ENCODE results near the gene LIAS.
A peak's percentile ranks its signal among the peaks of the same experiment; 100 is the strongest.
"Not testable (repeated sequence)": the region's sequence is repeated elsewhere in the genome, so short reads cannot be mapped to it uniquely, and the experiment has no call there.

The LIAS gene

GRCh38 chr4:39458505-39459300 is at the start of gene LIAS, which contains the start of gene RPL9:
TSS of gene LIAS (plus strand) at chr4:39459056. CDS start at chr4:39459118, 62 bp downstream.
TSS of gene RPL9 (minus strand) at chr4:39458922. CDS start at chr4:39458439, 483 bp downstream.
- DNase-seq: peak; percentile 94

- no peak for DNase-seq
Measured at GRCh38 chr4:39410415-39410814, 48.4 kb upstream of the LIAS start.

- not testable (repeated sequence) for DNase-seq
Measured at GRCh38 chr4:39411561-39411960, 47.3 kb upstream of the LIAS start.

DNA sequence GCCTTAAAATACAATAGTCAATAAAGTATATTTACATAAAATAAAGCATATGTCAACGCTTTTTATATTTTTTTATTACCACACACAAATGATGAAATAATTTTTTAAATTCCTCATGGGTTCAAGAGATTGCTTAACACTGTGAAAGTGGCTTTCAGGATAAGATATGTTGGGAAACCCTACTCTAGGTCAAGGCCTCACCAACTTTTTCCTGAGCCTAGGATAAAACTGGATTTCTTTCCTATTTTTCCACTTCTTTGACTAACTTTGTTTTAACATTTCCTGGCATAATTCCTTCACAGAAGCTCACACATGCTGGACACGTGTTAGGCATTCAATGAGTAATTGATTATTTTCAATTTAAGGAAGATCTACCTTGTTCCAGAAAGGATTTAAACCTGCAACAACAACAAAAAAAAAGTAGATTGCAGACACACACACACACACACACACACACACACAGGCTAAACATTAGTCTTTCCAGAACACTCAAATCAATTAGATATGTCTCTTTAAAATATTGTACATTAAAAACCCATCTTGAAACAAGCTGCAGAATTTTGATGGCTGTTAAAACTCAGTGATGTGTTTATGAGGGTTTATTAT is 43.1 kb upstream of the LIAS start:
- no peak for DNase-seq

DNA sequence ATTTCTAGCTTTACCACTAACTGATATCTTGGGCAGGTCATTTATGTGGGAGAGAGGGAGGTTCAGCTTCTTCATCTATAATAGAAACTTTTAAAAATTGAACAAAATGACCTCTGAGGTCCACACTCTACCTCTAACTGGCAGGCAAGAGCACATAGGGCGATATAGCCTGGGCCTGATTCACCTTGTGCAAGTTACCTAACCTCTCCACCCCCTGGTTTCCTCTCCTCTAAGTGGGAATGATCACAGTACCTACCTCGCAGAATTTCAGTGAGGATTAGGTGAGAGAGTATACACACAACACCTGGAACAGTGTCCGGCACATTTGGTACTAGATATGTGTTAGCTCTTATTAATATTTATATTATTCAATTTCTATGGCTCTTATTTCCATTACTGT is 36.6 kb upstream of the LIAS start:
- DNase-seq: no peak

- DNase-seq: not testable (repeated sequence)
Measured at GRCh38 chr4:39425297-39425696, 33.6 kb upstream of the LIAS start.

- DNase-seq: no peak
Measured at GRCh38 chr4:39426728-39427127, 32.1 kb upstream of the LIAS start.

GRCh38 chr4:39427520-39428114 is 31.2 kb upstream of the LIAS start:
- no peak for DNase-seq

DNA sequence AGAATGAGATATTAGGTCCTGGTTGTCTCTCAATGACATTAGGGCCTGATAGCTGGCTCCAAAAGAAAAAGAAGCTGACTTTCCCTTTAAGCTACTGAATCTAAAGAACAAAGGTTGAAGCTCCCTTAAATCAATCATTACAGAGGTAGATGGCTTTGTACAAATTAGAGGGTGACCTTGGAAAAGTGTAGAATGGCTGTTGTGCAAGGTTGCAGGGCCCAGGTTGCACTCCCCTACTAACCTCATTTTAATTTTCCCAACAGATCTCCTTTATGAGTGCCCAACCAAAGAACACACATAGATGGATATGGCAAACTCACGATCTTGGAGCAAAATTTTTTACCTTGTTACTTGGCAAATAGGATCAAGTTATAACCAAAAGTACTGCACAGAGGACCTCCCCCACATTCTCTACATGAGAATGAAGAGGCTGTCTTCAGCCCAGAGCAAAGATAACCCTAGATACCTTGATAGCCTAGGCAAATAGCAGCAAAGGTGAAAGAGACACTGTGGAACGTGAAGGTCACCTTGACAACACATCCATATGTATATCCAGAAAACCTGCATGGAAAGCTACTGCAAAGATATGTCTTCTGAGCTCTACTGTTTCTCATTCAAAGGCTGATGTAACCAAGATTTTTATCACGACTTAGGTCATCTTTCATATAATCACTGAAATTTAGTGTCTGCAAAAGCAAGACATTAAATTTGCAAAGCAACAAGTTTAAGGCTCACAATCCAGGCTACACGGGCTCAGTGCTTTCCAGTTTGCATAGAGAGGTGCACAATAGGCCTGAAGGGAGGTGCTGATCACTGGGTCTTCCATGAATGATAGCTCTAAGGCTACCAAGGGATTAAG is 29.2 kb upstream of the LIAS start:
- no peak for DNase-seq

GRCh38 chr4:39433878-39434492 is 24.9 kb upstream of the LIAS start:
- DNase-seq: no peak

GRCh38 chr4:39435659-39436563 is 22.9 kb upstream of the LIAS start:
- no peak for DNase-seq

- DNase-seq: no peak
Measured at GRCh38 chr4:39441593-39441992, 17.3 kb upstream of the LIAS start.

GRCh38 chr4:39442998-39443397 is 15.9 kb upstream of the LIAS start:
- DNase-seq: no peak

DNA sequence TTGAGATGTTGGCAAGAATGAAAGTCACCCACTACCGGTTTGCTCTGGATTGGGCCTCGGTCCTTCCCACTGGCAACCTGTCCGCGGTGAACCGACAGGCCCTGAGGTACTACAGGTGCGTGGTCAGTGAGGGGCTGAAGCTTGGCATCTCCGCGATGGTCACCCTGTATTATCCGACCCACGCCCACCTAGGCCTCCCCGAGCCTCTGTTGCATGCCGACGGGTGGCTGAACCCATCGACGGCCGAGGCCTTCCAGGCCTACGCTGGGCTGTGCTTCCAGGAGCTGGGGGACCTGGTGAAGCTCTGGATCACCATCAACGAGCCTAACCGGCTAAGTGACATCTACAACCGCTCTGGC is 12.4 kb upstream of the LIAS start:
- no peak for DNase-seq

DNA sequence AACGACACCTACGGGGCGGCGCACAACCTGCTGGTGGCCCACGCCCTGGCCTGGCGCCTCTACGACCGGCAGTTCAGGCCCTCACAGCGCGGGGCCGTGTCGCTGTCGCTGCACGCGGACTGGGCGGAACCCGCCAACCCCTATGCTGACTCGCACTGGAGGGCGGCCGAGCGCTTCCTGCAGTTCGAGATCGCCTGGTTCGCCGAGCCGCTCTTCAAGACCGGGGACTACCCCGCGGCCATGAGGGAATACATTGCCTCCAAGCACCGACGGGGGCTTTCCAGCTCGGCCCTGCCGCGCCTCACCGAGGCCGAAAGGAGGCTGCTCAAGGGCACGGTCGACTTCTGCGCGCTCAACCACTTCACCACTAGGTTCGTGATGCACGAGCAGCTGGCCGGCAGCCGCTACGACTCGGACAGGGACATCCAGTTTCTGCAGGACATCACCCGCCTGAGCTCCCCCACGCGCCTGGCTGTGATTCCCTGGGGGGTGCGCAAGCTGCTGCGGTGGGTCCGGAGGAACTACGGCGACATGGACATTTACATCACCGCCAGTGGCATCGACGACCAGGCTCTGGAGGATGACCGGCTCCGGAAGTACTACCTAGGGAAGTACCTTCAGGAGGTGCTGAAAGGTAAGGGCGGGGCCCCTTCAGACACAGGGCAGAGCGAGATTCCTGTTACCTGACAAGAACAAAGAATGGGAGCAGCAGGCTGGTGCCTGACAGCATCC is 11.8 kb upstream of the LIAS start:
- peak; percentile 26 for DNase-seq

GRCh38 chr4:39450618-39451017 is 8.2 kb upstream of the LIAS start:
- no peak for DNase-seq

GRCh38 chr4:39451423-39452023 is 7.3 kb upstream of the LIAS start:
- DNase-seq: no peak

- no peak for DNase-seq
Measured at GRCh38 chr4:39452153-39452859, 6.5 kb upstream of the LIAS start.

DNA sequence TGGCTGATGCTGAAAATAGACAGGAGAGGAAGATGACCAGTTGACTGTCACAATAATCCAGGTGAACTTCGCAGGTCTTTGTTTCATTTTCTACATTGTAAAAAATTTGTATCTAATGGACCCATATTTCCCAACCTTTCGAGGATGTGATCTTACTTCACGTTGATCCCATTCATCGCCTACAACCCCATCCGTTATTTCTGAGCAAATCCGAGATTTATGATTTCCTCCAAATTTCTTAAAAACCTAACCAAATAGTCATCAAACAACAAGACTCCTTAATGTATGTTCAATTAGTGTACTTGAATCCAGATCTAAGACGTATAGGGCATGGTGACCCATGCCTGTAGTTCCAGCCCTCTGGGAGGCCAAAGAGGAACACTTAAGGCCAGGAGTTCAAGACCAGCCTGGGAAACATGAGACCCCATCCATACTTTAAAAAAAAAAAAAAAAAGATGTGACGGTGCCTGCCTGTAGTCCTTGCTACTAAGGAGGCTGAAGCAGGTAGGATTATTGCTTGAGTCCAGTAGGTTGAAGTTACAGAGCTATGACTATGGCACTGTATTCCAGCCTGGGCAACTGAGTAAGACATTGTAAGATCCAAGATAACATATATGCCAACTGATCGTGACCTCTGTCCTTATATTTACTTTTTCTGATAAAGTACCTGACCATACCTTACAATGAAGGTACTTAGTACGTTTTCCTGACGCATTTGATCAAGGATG is 5.8 kb upstream of the LIAS start:
- no peak for DNase-seq
